OCI-LY1 (cell line): ENCODE measurements around the gene SORCS3.

ENCODE experiments used
- EZH2 ChIP-seq: fragments of 200-600 bp; sonication (generic), shearing (Covaris generic); IDR thresholded peaks from 2 replicates; pipeline ENCODE4 v1.8.0; 2017; ENCODE audit warnings: borderline replicate concordance, mixed run types, mild to moderate bottlenecking, antibody characterized with exemption, low read length, moderate library complexity, mixed read lengths
- TF ChIP-seq, protein P1 (sequence below): fragments of 200-600 bp; sonication (generic), shearing (Covaris generic); IDR thresholded peaks from 2 replicates; pipeline ENCODE4 v1.5.1; 2017; ENCODE audit warnings: mild to moderate bottlenecking, antibody characterized with exemption, low read length, moderate library complexity, mixed read lengths

DNA sequence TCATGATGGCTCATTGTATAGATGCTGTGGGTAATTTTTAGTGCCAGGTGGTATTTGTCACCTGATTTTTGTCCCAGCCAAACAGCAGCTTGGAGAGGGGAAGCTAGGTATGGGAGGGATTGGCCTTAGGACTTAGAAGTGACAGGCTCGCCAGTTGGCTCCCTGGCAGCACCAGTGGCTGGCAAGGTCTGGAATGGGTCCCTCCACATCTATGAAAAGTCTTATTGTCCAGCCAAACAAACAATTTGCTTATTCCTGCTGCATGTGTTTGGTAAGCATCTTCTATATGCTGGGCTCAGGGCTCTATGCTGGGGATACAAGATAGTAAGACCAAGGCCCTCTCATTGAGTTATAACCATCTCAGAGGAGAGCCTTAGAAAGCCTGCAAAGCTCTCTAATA, 42.5 kb downstream of the SORCS3 start:
- TF ChIP-seq, protein P1, sequence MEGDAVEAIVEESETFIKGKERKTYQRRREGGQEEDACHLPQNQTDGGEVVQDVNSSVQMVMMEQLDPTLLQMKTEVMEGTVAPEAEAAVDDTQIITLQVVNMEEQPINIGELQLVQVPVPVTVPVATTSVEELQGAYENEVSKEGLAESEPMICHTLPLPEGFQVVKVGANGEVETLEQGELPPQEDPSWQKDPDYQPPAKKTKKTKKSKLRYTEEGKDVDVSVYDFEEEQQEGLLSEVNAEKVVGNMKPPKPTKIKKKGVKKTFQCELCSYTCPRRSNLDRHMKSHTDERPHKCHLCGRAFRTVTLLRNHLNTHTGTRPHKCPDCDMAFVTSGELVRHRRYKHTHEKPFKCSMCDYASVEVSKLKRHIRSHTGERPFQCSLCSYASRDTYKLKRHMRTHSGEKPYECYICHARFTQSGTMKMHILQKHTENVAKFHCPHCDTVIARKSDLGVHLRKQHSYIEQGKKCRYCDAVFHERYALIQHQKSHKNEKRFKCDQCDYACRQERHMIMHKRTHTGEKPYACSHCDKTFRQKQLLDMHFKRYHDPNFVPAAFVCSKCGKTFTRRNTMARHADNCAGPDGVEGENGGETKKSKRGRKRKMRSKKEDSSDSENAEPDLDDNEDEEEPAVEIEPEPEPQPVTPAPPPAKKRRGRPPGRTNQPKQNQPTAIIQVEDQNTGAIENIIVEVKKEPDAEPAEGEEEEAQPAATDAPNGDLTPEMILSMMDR: no peak
- TF ChIP-seq EZH2: no peak
